ENCODE results near the gene ADAMTS6.

GRCh38 chr5:65209341-65209740 is 272.4 kb downstream of the ADAMTS6 start:
- TF ChIP-seq CTCF (IDR thresholded peaks at IDR 0.05) (no peak), EZH2 (IDR thresholded peaks at IDR 0.05; ENCODE audit: borderline replicate concordance, insufficient read depth, low read depth, low read length, poor library complexity, severe bottlenecking) (no peak)
